K562 (cell line): ENCODE results near the gene CABP4. TPM values are rescaled to one million over a fixed set of nuclear protein-coding genes. Genes with fewer than 3 reads are reported as not detected.

Experiments
- ATAC-seq: fragments of 200-7000 bp; cut with Tn5 transposase; 3 replicates; pipeline ENCODE4 v1.9.1; 2020; ENCODE audit warnings: moderate library complexity
- BruUV-seq: library from RNA; stranded (reverse); fragments of 400-500 nt; replicated peaks from 2 replicates; lab custom pipeline; 2021; lab: Mats Ljungman, UMichigan
- CTCF ChIA-PET: fragments of 300-600 bp; formaldehyde crosslinking; extraction: SDS; loops from one replicate; lab custom pipeline; 2021; ENCODE audit warnings: low intra/inter-chr PET ratio; lab: Yijun Ruan, JAX
- POLR2A ChIA-PET: fragments of 300-600, 350-650 bp; sonication (Branson Sonifier 250); formaldehyde crosslinking; extraction: SDS; loops from one replicate; lab custom pipeline; 2021; ENCODE audit warnings: antibody characterized with exemption, inconsistent platforms; lab: Yijun Ruan, JAX
- DNase-seq, 4 experiments: peaks; one replicate each; pipeline versions ENCODE4 v3.0.0 to v3.0.0-alpha.2; 2011 to 2018; ENCODE audit warnings: low spot score in 3 of 4, mixed read lengths in 3 of 4; ENCODE audit errors: extremely low read depth in 1 of 4
- FAIRE-seq: peaks from 2 replicates; lab custom pipeline; 2011; peaks lifted over from hg19 to GRCh38; lab: Jason Lieb, UNC
- H2AFZ ChIP-seq: 2 replicates; pipeline ENCODE4 v1.6.0; 2011; ENCODE audit warnings: low read depth, low read length, control low read depth, inconsistent platforms
- H3K27ac ChIP-seq: fragments of 200-600 bp; 3 replicates; pipeline ENCODE4 v1.8.0; 2011; ENCODE audit warnings: low read depth, mild to moderate bottlenecking, control low read depth, inconsistent platforms, low read length, moderate library complexity, mixed read lengths; ENCODE audit errors: extremely low read depth
- H3K27me3 ChIP-seq, 2 experiments: fragments of 300-600 bp in 1 of 2; 2 replicates in 1 of 2; 3 replicates in 1 of 2; pipeline versions ENCODE4 v1.6.0 to v1.8.0; 2011; ENCODE audit warnings: inconsistent platforms in 2 of 2, low read length in 2 of 2, mild to moderate bottlenecking in 1 of 2, mixed read lengths in 1 of 2, moderate library complexity in 1 of 2; ENCODE audit not compliant: control insufficient read depth in 2 of 2, insufficient read depth in 2 of 2
- H3K36me3 ChIP-seq: fragments of 300-600 bp; 3 replicates; pipeline ENCODE4 v1.8.0; 2011; ENCODE audit warnings: mild to moderate bottlenecking, low read length, inconsistent platforms; ENCODE audit not compliant: control insufficient read depth, insufficient read depth
- H3K4me1 ChIP-seq, 2 experiments: fragments of 200-600 bp in 1 of 2; replicated peaks in 1 of 2; 2 replicates in 1 of 2; 3 replicates in 1 of 2; pipeline versions ENCODE4 v1.5.1 to v1.8.0; 2011; ENCODE audit warnings: inconsistent platforms in 2 of 2, low read length in 2 of 2, mild to moderate bottlenecking in 1 of 2, mixed read lengths in 1 of 2, moderate library complexity in 1 of 2; ENCODE audit not compliant: control insufficient read depth in 2 of 2, insufficient read depth in 2 of 2
- H3K4me2 ChIP-seq: 2 replicates; pipeline ENCODE4 v1.6.1; 2011; ENCODE audit warnings: low read length, control low read depth, inconsistent platforms, mixed read lengths; ENCODE audit not compliant: insufficient read depth
- H3K4me3 ChIP-seq: fragments of 200-600 bp; sonication (generic), shearing (Covaris generic); 2 replicates; pipeline ENCODE4 v1.5.1; 2016; ENCODE audit warnings: control low read depth, inconsistent platforms
- H3K79me2 ChIP-seq: fragments of 200-600 bp; 3 replicates; pipeline ENCODE4 v1.8.0; 2011; ENCODE audit warnings: low read length, inconsistent platforms; ENCODE audit not compliant: control insufficient read depth, insufficient read depth
- H3K9ac ChIP-seq, 2 experiments: 2 replicates each; pipeline versions ENCODE4 v1.6.0 to v1.6.1; 2011; ENCODE audit warnings: low read depth in 2 of 2, low read length in 2 of 2, control low read depth in 1 of 2, inconsistent platforms in 1 of 2, mild to moderate bottlenecking in 1 of 2, mixed read lengths in 1 of 2; ENCODE audit not compliant: insufficient read depth in 1 of 2
- H3K9me1 ChIP-seq: one replicate; pipeline ENCODE4 v1.6.0; 2011; ENCODE audit warnings: inconsistent platforms, mild to moderate bottlenecking, low read length, moderate library complexity; ENCODE audit not compliant: control insufficient read depth, insufficient read depth
- H3K9me3 ChIP-seq: replicated peaks from 2 replicates; pipeline ENCODE4 v1.5.1; 2011; ENCODE audit warnings: low read depth, low read length, inconsistent platforms; ENCODE audit not compliant: control insufficient read depth, insufficient read depth
- H4K20me1 ChIP-seq: replicated peaks from 2 replicates; pipeline ENCODE4 v1.6.1; 2011; ENCODE audit warnings: low read length, inconsistent platforms, mixed read lengths; ENCODE audit not compliant: control insufficient read depth, insufficient read depth
- BDP1 ChIP-seq: IDR thresholded peaks from 3 replicates; pipeline ENCODE4 v1.6.1; 2011; ENCODE audit not compliant: insufficient read length, insufficient read depth
- FOXA3 ChIP-seq, 2 experiments: fragments of 450-650 bp in 1 of 2; sonication (generic) in 1 of 2; formaldehyde crosslinking; IDR thresholded peaks in 1 of 2; conservative IDR thresholded peaks in 1 of 2; 2 replicates each; pipeline versions ENCODE4 v1.4.0 to v1.8.0; 2020 to 2022; ENCODE audit warnings: mild to moderate bottlenecking in 2 of 2, missing genetic modification reagents in 1 of 2
- HDGF ChIP-seq: fragments of 450-650 bp; IDR thresholded peaks from 2 replicates; pipeline ENCODE4 v1.6.1; 2016
- HSF4 ChIP-seq: fragments of 250-450 bp; sonication (Bioruptor Pico); IDR thresholded peaks from 2 replicates; pipeline ENCODE4 v2.1.2; 2022; ENCODE audit warnings: mild to moderate bottlenecking, moderate library complexity, borderline replicate concordance
- IFI16 ChIP-seq: fragments of 250-450 bp; sonication (Bioruptor Pico); IDR thresholded peaks from 2 replicates; pipeline ENCODE4 v2.1.2; 2022; ENCODE audit warnings: mild to moderate bottlenecking, inconsistent platforms
- KDM4B ChIP-seq, 2 experiments: fragments of 450-650 bp in 1 of 2; sonication (generic) in 1 of 2; IDR thresholded peaks; 2 replicates each; pipeline ENCODE4 v1.6.1; 2016 to 2017; ENCODE audit warnings: borderline replicate concordance in 2 of 2, antibody characterized with exemption in 1 of 2, low read depth in 1 of 2, mild to moderate bottlenecking in 1 of 2
- KDM5B ChIP-seq: fragments of 200-600 bp; sonication (generic); IDR thresholded peaks from 2 replicates; pipeline ENCODE4 v1.6.1; 2012; ENCODE audit warnings: low read depth, mild to moderate bottlenecking, moderate library complexity, low read length, control low read depth, inconsistent platforms; ENCODE audit not compliant: insufficient replicate concordance
- NEUROD1 ChIP-seq: fragments of 150-350 bp; IDR thresholded peaks from 2 replicates; pipeline ENCODE4 v1.6.1; 2014; ENCODE audit warnings: borderline replicate concordance, low read length, low read depth; ENCODE audit not compliant: partially characterized antibody
- NUFIP1 ChIP-seq: fragments of 450-650 bp; IDR thresholded peaks from 2 replicates; pipeline ENCODE4 v1.6.1; 2018; ENCODE audit not compliant: partially characterized antibody
- PHF20 ChIP-seq: fragments of 450-650 bp; IDR thresholded peaks from 2 replicates; pipeline ENCODE4 v1.6.1; 2018; ENCODE audit not compliant: partially characterized antibody
- SMARCE1 ChIP-seq: fragments of 450-650 bp; IDR thresholded peaks from 2 replicates; pipeline ENCODE4 v1.7.1; 2016; ENCODE audit warnings: mild to moderate bottlenecking
- ZNF445 ChIP-seq: fragments of 250-450 bp; sonication (Bioruptor Pico); IDR thresholded peaks from 2 replicates; pipeline ENCODE4 v1.4.0; 2020; ENCODE audit warnings: low read depth, mild to moderate bottlenecking, moderate library complexity
- WGBS: fragments of 100-300 bp; shearing (Covaris generic); methylation state at CpG from one replicate; pipeline ENCODE4 v1.1.6; 2016; ENCODE audit warnings: low coverage, mixed read lengths; ENCODE audit not compliant: insufficient coverage; ENCODE audit errors: missing lambda C conversion rate; 5-methylcytosine and 5-hydroxymethylcytosine counted together
- in situ Hi-C: fragments of 300-500 bp; cut with MboI; formaldehyde crosslinking; loops from 4 replicates; pipeline ENCODE4 v1.15.0; 2018; ENCODE audit warnings: inconsistent platforms, mixed read lengths
- intact Hi-C: fragments of 100-400 bp; cut with micrococcal nuclease; formaldehyde crosslinking; loops from 2 replicates; pipeline ENCODE4 v1.14.2; 2022
- polyA plus RNA-seq, 8 experiments: library from polyadenylated mRNA; depleted of rRNA in 4 of 8; stranded (reverse) in 5 of 8; unstranded in 3 of 8; fragments of >200 nt; fragmentation: Nextera tagmentation in 2 of 8; fragmentation: Illumina TruSeq in 1 of 8; extraction: Ambion mirVana in 2 of 8; extraction: Trizol in 1 of 8; gene quantifications; 2 replicates each; pipeline versions ENCODE4 v1.2.1 to v1.2.3, GENCODE V29; 2011 to 2014; ENCODE audit warnings: inconsistent platforms in 1 of 8, missing spikeins in 1 of 8
- total RNA-seq, 7 experiments: library from RNA; depleted of rRNA in 6 of 7; stranded (reverse); fragments of >200 nt in 6 of 7; fragmentation: Illumina TruSeq in 2 of 7; extraction: Trizol in 2 of 7; gene quantifications; 2 replicates each; pipeline versions ENCODE4 v1.2.1 to v1.2.3, GENCODE V29; 2011 to 2021; ENCODE audit warnings: low replicate concordance in 1 of 7

Gene CABP4
- total and polyA plus RNA-seq, 9 of the 15 experiments (the other 6 are each of a cell fraction or from before 2014, with no cell fraction given), result 0.11 TPM; not detected in 8

- H4K20me1 ChIP-seq, result no peaks in the 10 kb centered on the region; the same call in 1 of the 2 replicates
- no peak within 1 kb of the TSS for H3K4me2 ChIP-seq
- in situ Hi-C loops (no loop called here), intact Hi-C loops (no loop called here)
- 46% methylated on average over 7 of the region's 67 CpGs for WGBS
- no peak for ATAC-seq
- no TSS peak for BruUV-seq
- H3K36me3 ChIP-seq, result no peaks in the 10 kb centered on the region
- no peaks in the 10 kb centered on the region for H3K27me3 ChIP-seq
- TF ChIP-seq ZNF445 (CRISPR knock-in tag), result no peak
- TF ChIP-seq KDM5B, result no peak
- no peak for TF ChIP-seq PHF20
- no peak for TF ChIP-seq HSF4 (CRISPR knock-in tag)
- no peak for TF ChIP-seq NUFIP1
- no peak for TF ChIP-seq NEUROD1
- TF ChIP-seq IFI16 (CRISPR knock-in tag), result no peak
- no peak for TF ChIP-seq BDP1
- no peak for TF ChIP-seq HDGF
- TF ChIP-seq FOXA3 (CRISPR knock-in tag; conservative IDR thresholded peaks at IDR 0.05 in 1 of 2, IDR thresholded peaks at IDR 0.05 in 1 of 2), result no peak
- TF ChIP-seq KDM4B (IDR thresholded peaks at IDR 0.05; ENCODE audit: borderline replicate concordance in 2 of 2, low read depth in 1 of 2), result no peak
- no peak for TF ChIP-seq SMARCE1
- no peak for DNase-seq
- no peak within 1 kb of the TSS for H3K4me3 ChIP-seq
- no peaks in the 10 kb centered on the region for H3K9me1 ChIP-seq
- no peaks in the 10 kb centered on the region for H3K9me3 ChIP-seq
- CTCF ChIA-PET, result no interaction called here
- FAIRE-seq, result no peak
- no peak within 1 kb of the TSS for H2AFZ ChIP-seq
- POLR2A ChIA-PET, result no interaction called here
- H3K27ac ChIP-seq, result no peak within 1 kb of the TSS
- peaks cover 7% of the 10 kb centered on the region; the same call in 1 of the 3 replicates for H3K79me2 ChIP-seq
- peaks cover 27 to 73% of the 10 kb centered on the region in 2 experiments for H3K4me1 ChIP-seq
- peak within 1 kb of the TSS in 1 of 2 experiments; percentile 38; a peak in 1 of 4 replicates for H3K9ac ChIP-seq
Observed at GRCh38 chr11:67415501-67416304, 39.5 kb upstream of the CABP4 start, which contains the start of gene CARNS1. Gene CARNS1 (plus strand): TSS chr11:67415678. CDS start chr11:67416200, 522 bp downstream.
